ENCODE results near the gene ARL5C.

ARL5C gene

GRCh38 chr17:39150795-39151149, 15.2 kb downstream of the ARL5C start:
- no peak for TF ChIP-seq POLR2AphosphoS5 (IDR thresholded peaks at IDR 0.05; ENCODE audit: low read depth, low read length)
- TF ChIP-seq FOXP2 (optimal IDR thresholded peaks at IDR 0.05; ENCODE audit: borderline replicate concordance, extremely low read depth, extremely low read length, insufficient read depth) = no peak
- TF ChIP-seq REST (IDR thresholded peaks at IDR 0.05; ENCODE audit: insufficient read depth in 1 of 2, low read depth in 2 of 2, low read length in 2 of 2) = no peak
- TF ChIP-seq TAF1 (IDR thresholded peaks at IDR 0.05; ENCODE audit: borderline replicate concordance, insufficient read depth, low read length) = no peak
- TF ChIP-seq SIN3A (IDR thresholded peaks at IDR 0.05; ENCODE audit: borderline replicate concordance, insufficient read depth, low read length) = no peak

- TF ChIP-seq REST (IDR thresholded peaks at IDR 0.05; ENCODE audit: insufficient read depth in 1 of 2, low read depth in 2 of 2, low read length in 2 of 2) (no peak), TAF1 (IDR thresholded peaks at IDR 0.05; ENCODE audit: borderline replicate concordance, insufficient read depth, low read length) (no peak), POLR2AphosphoS5 (IDR thresholded peaks at IDR 0.05; ENCODE audit: low read depth, low read length) (no peak), FOXP2 (optimal IDR thresholded peaks at IDR 0.05; ENCODE audit: borderline replicate concordance, extremely low read depth, extremely low read length, insufficient read depth) (no peak), SIN3A (IDR thresholded peaks at IDR 0.05; ENCODE audit: borderline replicate concordance, insufficient read depth, low read length) (no peak)
Measured at GRCh38 chr17:39150104-39150634, 15.8 kb downstream of the ARL5C start.

GRCh38 chr17:39147221-39148185, 18.5 kb downstream of the ARL5C start:
- no peak for TF ChIP-seq FOXP2 (optimal IDR thresholded peaks at IDR 0.05; ENCODE audit: borderline replicate concordance, extremely low read depth, extremely low read length, insufficient read depth)
- TF ChIP-seq REST (IDR thresholded peaks at IDR 0.05; ENCODE audit: insufficient read depth in 1 of 2, low read depth in 2 of 2, low read length in 2 of 2) = no peak
- no peak for TF ChIP-seq TAF1 (IDR thresholded peaks at IDR 0.05; ENCODE audit: borderline replicate concordance, insufficient read depth, low read length)
- TF ChIP-seq SIN3A (IDR thresholded peaks at IDR 0.05; ENCODE audit: borderline replicate concordance, insufficient read depth, low read length) = no peak
- TF ChIP-seq POLR2AphosphoS5 (IDR thresholded peaks at IDR 0.05; ENCODE audit: low read depth, low read length) = no peak

GRCh38 chr17:39146273-39146672, 19.7 kb downstream of the ARL5C start:
- TF ChIP-seq FOXP2 (optimal IDR thresholded peaks at IDR 0.05; ENCODE audit: borderline replicate concordance, extremely low read depth, extremely low read length, insufficient read depth) = no peak
- no peak for TF ChIP-seq SIN3A (IDR thresholded peaks at IDR 0.05; ENCODE audit: borderline replicate concordance, insufficient read depth, low read length)
- no peak for TF ChIP-seq TAF1 (IDR thresholded peaks at IDR 0.05; ENCODE audit: borderline replicate concordance, insufficient read depth, low read length)
- no peak for TF ChIP-seq POLR2AphosphoS5 (IDR thresholded peaks at IDR 0.05; ENCODE audit: low read depth, low read length)

- no peak for TF ChIP-seq REST (IDR thresholded peaks at IDR 0.05; ENCODE audit: insufficient read depth in 1 of 2, low read depth in 2 of 2, low read length in 2 of 2)
- TF ChIP-seq TAF1 (IDR thresholded peaks at IDR 0.05; ENCODE audit: borderline replicate concordance, insufficient read depth, low read length) = no peak
- no peak for TF ChIP-seq SIN3A (IDR thresholded peaks at IDR 0.05; ENCODE audit: borderline replicate concordance, insufficient read depth, low read length)
- TF ChIP-seq FOXP2 (optimal IDR thresholded peaks at IDR 0.05; ENCODE audit: borderline replicate concordance, extremely low read depth, extremely low read length, insufficient read depth) = no peak
- TF ChIP-seq POLR2AphosphoS5 (IDR thresholded peaks at IDR 0.05; ENCODE audit: low read depth, low read length) = no peak
Measured at GRCh38 chr17:39145143-39145542, 20.8 kb downstream of the ARL5C start.

Measured in PFSK-1 (cell line).